Chondrocyte (in vitro differentiated cells): Measurements from ENCODE around the gene GLUL. TPM values are rescaled to one million over a fixed set of nuclear protein-coding genes. Genes with fewer than 3 reads are reported as not detected.

Source experiments
- DNase-seq: peaks from one replicate; pipeline ENCODE4 v3.0.0; 2021; ENCODE audit warnings: mixed read lengths, low spot score
- H3K27ac Mint-ChIP-seq: one replicate; pipeline ENCODE4 v1.8.0; 2021; ENCODE audit warnings: mild to moderate bottlenecking, moderate library complexity, mixed read lengths; ENCODE audit not compliant: unreplicated experiment
- H3K27me3 Mint-ChIP-seq: 2 replicates; pipeline ENCODE4 v1.8.0; 2021; ENCODE audit warnings: low read depth, mixed read lengths
- H3K36me3 Mint-ChIP-seq: 2 replicates; pipeline ENCODE4 v1.8.0; 2021; ENCODE audit warnings: low read depth, mixed read lengths
- H3K4me1 Mint-ChIP-seq: 2 replicates; pipeline ENCODE4 v1.8.0; 2021; ENCODE audit warnings: low read depth, mild to moderate bottlenecking, mixed read lengths
- H3K4me3 Mint-ChIP-seq: one replicate; pipeline ENCODE4 v1.8.0; 2021; ENCODE audit warnings: mild to moderate bottlenecking, moderate library complexity, mixed read lengths; ENCODE audit not compliant: unreplicated experiment
- H3K9me3 Mint-ChIP-seq: 2 replicates; pipeline ENCODE4 v1.8.0; 2021; ENCODE audit warnings: low read depth, mixed read lengths
- total RNA-seq: library from RNA; stranded (reverse); gene quantifications from 3 replicates; pipeline ENCODE4 v1.2.1, GENCODE V29; 2021
- TF ChIP-seq, protein P1 (sequence below): fragments of 200-600 bp; sonication (generic); IDR thresholded peaks from 2 replicates; pipeline ENCODE4 v1.5.0; 2021; ENCODE audit warnings: antibody characterized with exemption, mild to moderate bottlenecking, moderate library complexity

Gene GLUL
- total RNA-seq, 1 donor from 2014 or later, result 94.4 TPM

DNA sequence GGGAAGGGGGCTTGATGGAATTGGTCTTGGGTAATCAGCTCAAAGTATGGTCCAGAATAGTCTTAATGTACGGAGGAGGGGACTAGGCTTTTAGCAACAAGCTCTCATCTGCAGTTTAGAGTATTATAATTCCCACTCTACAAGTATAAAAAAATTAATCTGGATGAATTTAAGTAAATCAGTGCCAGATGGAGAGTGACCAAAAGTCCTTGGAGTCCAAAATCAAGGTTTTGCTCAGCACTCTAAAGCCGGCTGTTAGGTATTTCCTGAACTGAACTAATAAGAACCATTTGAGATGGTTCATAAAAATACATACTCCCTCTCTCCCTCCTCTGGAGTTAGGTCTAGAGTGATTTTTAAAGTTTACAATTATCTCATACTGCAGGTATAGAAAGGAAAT lies 23.7 kb downstream of the GLUL start:
- Mint-ChIP-seq H3K4me3 (no peak overlapping the region), H3K36me3 (no peaks in the 10 kb centered on the region), H3K27ac (no peak overlapping the region), H3K9me3 (peaks cover 3% of the 10 kb centered on the region), H3K4me1 (no peaks in the 10 kb centered on the region), H3K27me3 (peaks cover 17% of the 10 kb centered on the region)
- no peak for DNase-seq
- TF ChIP-seq, protein P1, sequence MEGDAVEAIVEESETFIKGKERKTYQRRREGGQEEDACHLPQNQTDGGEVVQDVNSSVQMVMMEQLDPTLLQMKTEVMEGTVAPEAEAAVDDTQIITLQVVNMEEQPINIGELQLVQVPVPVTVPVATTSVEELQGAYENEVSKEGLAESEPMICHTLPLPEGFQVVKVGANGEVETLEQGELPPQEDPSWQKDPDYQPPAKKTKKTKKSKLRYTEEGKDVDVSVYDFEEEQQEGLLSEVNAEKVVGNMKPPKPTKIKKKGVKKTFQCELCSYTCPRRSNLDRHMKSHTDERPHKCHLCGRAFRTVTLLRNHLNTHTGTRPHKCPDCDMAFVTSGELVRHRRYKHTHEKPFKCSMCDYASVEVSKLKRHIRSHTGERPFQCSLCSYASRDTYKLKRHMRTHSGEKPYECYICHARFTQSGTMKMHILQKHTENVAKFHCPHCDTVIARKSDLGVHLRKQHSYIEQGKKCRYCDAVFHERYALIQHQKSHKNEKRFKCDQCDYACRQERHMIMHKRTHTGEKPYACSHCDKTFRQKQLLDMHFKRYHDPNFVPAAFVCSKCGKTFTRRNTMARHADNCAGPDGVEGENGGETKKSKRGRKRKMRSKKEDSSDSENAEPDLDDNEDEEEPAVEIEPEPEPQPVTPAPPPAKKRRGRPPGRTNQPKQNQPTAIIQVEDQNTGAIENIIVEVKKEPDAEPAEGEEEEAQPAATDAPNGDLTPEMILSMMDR, result no peak

DNA sequence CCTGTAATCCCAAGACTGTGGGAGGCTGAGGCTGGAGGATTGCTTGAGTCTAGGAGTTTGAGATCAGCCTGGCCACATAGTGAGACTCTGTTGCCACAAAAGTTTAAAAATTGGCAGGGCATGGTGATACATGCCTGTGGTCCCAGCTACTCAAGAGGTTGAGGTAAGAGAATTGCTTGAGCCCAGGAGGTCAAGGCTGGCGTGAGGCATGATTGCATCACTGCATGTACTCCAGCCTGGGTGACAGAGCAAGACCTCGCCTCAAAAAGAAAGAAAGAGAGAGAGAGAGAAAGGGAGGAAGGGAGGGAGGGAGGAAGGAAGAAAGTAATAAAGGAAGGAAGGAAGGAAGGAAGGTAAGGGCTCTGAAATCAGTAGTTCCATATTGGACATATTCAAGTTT lies 25.0 kb downstream of the GLUL start:
- peaks cover 17% of the 10 kb centered on the region for H3K27me3 Mint-ChIP-seq
- H3K36me3 Mint-ChIP-seq, result no peaks in the 10 kb centered on the region
- H3K9me3 Mint-ChIP-seq, result peaks cover 3% of the 10 kb centered on the region
- H3K4me3 Mint-ChIP-seq, result no peak overlapping the region
- H3K27ac Mint-ChIP-seq, result no peak overlapping the region
- DNase-seq, result no peak
- TF ChIP-seq, protein P1, result no peak
- no peaks in the 10 kb centered on the region for H3K4me1 Mint-ChIP-seq

DNA sequence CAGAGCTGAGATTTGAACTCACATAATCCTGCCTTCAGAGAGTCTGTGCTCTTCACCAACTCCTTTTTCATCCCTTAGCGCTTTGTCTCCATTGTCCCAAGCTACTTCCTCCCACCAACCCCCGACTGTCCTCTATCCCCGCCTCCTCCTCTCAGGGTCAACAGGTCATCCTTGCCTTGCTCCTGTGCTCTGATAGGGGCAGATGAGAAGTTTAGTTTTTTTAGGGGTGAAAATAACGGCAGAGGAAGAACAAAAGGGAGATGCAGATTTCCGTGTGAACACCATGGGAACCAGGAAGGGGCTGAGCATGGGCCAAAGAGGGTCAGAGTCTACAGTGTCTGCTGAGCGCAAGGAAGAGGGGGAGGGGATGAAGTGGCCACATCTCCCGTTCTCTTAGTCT lies 31.9 kb downstream of the GLUL start:
- Mint-ChIP-seq H3K4me3 (no peak overlapping the region), H3K4me1 (no peaks in the 10 kb centered on the region), H3K27ac (no peak overlapping the region), H3K9me3 (no peaks in the 10 kb centered on the region), H3K27me3 (peaks cover 2% of the 10 kb centered on the region), H3K36me3 (no peaks in the 10 kb centered on the region)
- TF ChIP-seq, protein P1, result no peak
- no peak for DNase-seq

DNA sequence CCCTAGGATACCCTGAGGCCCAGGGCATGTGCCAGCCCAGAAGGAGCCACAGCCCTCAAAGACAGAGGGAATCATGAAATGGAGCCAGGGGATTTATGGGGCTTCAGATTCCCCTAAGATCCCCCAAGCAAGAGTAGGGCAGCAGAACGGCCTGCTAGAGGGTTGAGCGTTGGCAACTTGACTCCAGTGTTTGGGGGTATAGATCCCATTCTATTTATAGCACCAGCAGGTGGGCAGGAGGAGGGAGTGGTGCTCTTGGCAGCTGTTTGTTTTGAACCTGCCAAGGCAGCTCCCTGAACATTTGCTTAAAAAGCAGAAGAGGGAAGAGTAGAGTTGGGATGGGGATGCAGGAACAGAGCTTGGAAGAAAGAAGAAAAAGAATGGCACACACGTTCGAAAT lies 33.7 kb downstream of the GLUL start:
- Mint-ChIP-seq H3K27ac (no peak overlapping the region), H3K27me3 (peaks cover 2% of the 10 kb centered on the region), H3K4me1 (no peaks in the 10 kb centered on the region), H3K9me3 (no peaks in the 10 kb centered on the region), H3K36me3 (no peaks in the 10 kb centered on the region), H3K4me3 (no peak overlapping the region)
- DNase-seq, result no peak
- TF ChIP-seq, protein P1, result no peak

DNA sequence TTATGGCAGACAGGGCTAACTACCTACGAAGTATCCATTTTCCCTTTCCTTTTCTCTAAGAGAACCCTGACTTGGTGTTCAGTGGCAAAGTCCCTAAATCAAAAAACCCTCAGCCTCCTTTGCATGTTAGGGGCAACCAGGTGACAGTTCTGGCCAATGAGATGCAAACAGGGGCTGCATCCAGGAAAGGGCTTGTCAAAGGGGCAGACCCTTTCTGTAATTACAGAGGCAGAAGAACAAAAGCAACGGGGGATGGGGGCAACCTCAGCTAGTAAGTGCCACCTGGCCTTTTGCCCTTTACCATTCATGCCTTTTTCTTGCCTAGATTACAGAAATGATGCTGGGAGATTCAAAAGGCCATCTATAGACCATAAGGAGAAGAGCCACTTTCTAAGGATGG lies 34.4 kb downstream of the GLUL start:
- peaks cover 2% of the 10 kb centered on the region for H3K27me3 Mint-ChIP-seq
- H3K9me3 Mint-ChIP-seq, result no peaks in the 10 kb centered on the region
- no peaks in the 10 kb centered on the region for H3K4me1 Mint-ChIP-seq
- TF ChIP-seq, protein P1, result no peak
- H3K36me3 Mint-ChIP-seq, result no peaks in the 10 kb centered on the region
- H3K4me3 Mint-ChIP-seq, result no peak overlapping the region
- no peak overlapping the region for H3K27ac Mint-ChIP-seq
- DNase-seq, result no peak
